IPS-15b (cell line): ENCODE data around the gene SCAMP4.

Source experiments
- H3K27me3 ChIP-seq: one replicate; pipeline ENCODE4 v1.6.1; 2013; ENCODE audit warnings: low read length; ENCODE audit not compliant: control insufficient read depth, insufficient read depth
- H3K36me3 ChIP-seq: one replicate; pipeline ENCODE4 v1.6.1; 2013; ENCODE audit warnings: low read length; ENCODE audit not compliant: control insufficient read depth, insufficient read depth
- H3K4me1 ChIP-seq: one replicate; pipeline ENCODE4 v1.6.1; 2013; ENCODE audit warnings: mild to moderate bottlenecking, low read length; ENCODE audit not compliant: control insufficient read depth, insufficient read depth
- H3K4me3 ChIP-seq: one replicate; pipeline ENCODE4 v1.5.1; 2013; ENCODE audit warnings: low read depth, low read length
- H3K9ac ChIP-seq: one replicate; pipeline ENCODE4 v1.6.1; 2013; ENCODE audit warnings: low read depth, mild to moderate bottlenecking, low read length
- H3K9me3 ChIP-seq: one replicate; pipeline ENCODE4 v1.6.1; 2013; ENCODE audit warnings: mild to moderate bottlenecking, low read length; ENCODE audit not compliant: control insufficient read depth, insufficient read depth

Gene SCAMP4

GRCh38 chr19:1889907-1890306 is 15.3 kb upstream of the SCAMP4 start:
- Histone ChIP-seq H3K9me3 (no peaks in the 10 kb centered on the region), H3K4me1 (no peaks in the 10 kb centered on the region), H3K4me3 (no peak overlapping the region), H3K9ac (no peak overlapping the region), H3K36me3 (no peaks in the 10 kb centered on the region), H3K27me3 (no peaks in the 10 kb centered on the region)

GRCh38 chr19:1893791-1894190 is 11.4 kb upstream of the SCAMP4 start:
- no peaks in the 10 kb centered on the region for H3K36me3 ChIP-seq
- H3K9me3 ChIP-seq = no peaks in the 10 kb centered on the region
- no peaks in the 10 kb centered on the region for H3K4me1 ChIP-seq

GRCh38 chr19:1896508-1896907 is 8.7 kb upstream of the SCAMP4 start:
- H3K9ac ChIP-seq = no peak overlapping the region
- H3K4me3 ChIP-seq = no peak overlapping the region
- H3K4me1 ChIP-seq = no peaks in the 10 kb centered on the region
- no peaks in the 10 kb centered on the region for H3K27me3 ChIP-seq
- no peaks in the 10 kb centered on the region for H3K36me3 ChIP-seq
- H3K9me3 ChIP-seq = no peaks in the 10 kb centered on the region

More at GRCh38 chr19:1893791-1894190, 11.4 kb upstream of the SCAMP4 start:
- H3K27me3 ChIP-seq = no peaks in the 10 kb centered on the region
- no peak overlapping the region for H3K4me3 ChIP-seq
- H3K9ac ChIP-seq = no peak overlapping the region

GRCh38 chr19:1901940-1902404 is 3.2 kb upstream of the SCAMP4 start:
- no peaks in the 10 kb centered on the region for H3K36me3 ChIP-seq
- no peak overlapping the region for H3K4me3 ChIP-seq
- H3K9me3 ChIP-seq = no peaks in the 10 kb centered on the region
- no peaks in the 10 kb centered on the region for H3K27me3 ChIP-seq
- H3K9ac ChIP-seq = no peak overlapping the region
- H3K4me1 ChIP-seq = peaks cover 3% of the 10 kb centered on the region

- H3K9ac ChIP-seq = no peak overlapping the region
These were observed 2.3 kb upstream of the SCAMP4 start for GRCh38 chr19:1902923-1903322.

GRCh38 chr19:1904860-1905109 is 414 bp upstream of the SCAMP4 start:
- peak overlapping the region; percentile 76 for H3K9ac ChIP-seq
- peak overlapping the region; percentile 62 for H3K4me3 ChIP-seq
- no peaks in the 10 kb centered on the region for H3K9me3 ChIP-seq
- no peaks in the 10 kb centered on the region for H3K27me3 ChIP-seq
- H3K4me1 ChIP-seq = peaks cover 3% of the 10 kb centered on the region
- H3K36me3 ChIP-seq = peaks cover 2% of the 10 kb centered on the region

More at GRCh38 chr19:1902923-1903322, 2.3 kb upstream of the SCAMP4 start:
- Histone ChIP-seq H3K36me3 (peaks cover 2% of the 10 kb centered on the region), H3K4me1 (peaks cover 3% of the 10 kb centered on the region), H3K4me3 (no peak overlapping the region), H3K27me3 (no peaks in the 10 kb centered on the region), H3K9me3 (no peaks in the 10 kb centered on the region)

- Histone ChIP-seq H3K9ac (peak overlapping the region; percentile 3), H3K4me3 (peak overlapping the region; percentile 76), H3K36me3 (peaks cover 2% of the 10 kb centered on the region), H3K27me3 (no peaks in the 10 kb centered on the region), H3K4me1 (peaks cover 3% of the 10 kb centered on the region), H3K9me3 (no peaks in the 10 kb centered on the region)
These were observed 720 bp downstream of the SCAMP4 start for GRCh38 chr19:1905863-1906375.

- H3K4me1 ChIP-seq = peaks cover 3% of the 10 kb centered on the region
- H3K9me3 ChIP-seq = no peaks in the 10 kb centered on the region
- no peak overlapping the region for H3K4me3 ChIP-seq
- H3K36me3 ChIP-seq = peaks cover 6% of the 10 kb centered on the region
- H3K9ac ChIP-seq = no peak overlapping the region
- no peaks in the 10 kb centered on the region for H3K27me3 ChIP-seq
These were observed 1.9 kb downstream of the SCAMP4 start for GRCh38 chr19:1906985-1907562.

GRCh38 chr19:1907563-1908363 is 2.6 kb downstream of the SCAMP4 start:
- H3K9ac ChIP-seq = no peak overlapping the region
- no peaks in the 10 kb centered on the region for H3K9me3 ChIP-seq
- H3K4me3 ChIP-seq = no peak overlapping the region
- H3K36me3 ChIP-seq = peaks cover 11% of the 10 kb centered on the region
- H3K27me3 ChIP-seq = no peaks in the 10 kb centered on the region
- H3K4me1 ChIP-seq = peaks cover 3% of the 10 kb centered on the region

GRCh38 chr19:1908364-1908678 is 3.1 kb downstream of the SCAMP4 start:
- H3K4me1 ChIP-seq = peaks cover 3% of the 10 kb centered on the region
- H3K27me3 ChIP-seq = no peaks in the 10 kb centered on the region
- no peak overlapping the region for H3K4me3 ChIP-seq
- H3K36me3 ChIP-seq = peaks cover 17% of the 10 kb centered on the region
- no peak overlapping the region for H3K9ac ChIP-seq
- no peaks in the 10 kb centered on the region for H3K9me3 ChIP-seq

- no peak overlapping the region for H3K4me3 ChIP-seq
These were observed 4.5 kb downstream of the SCAMP4 start for GRCh38 chr19:1909761-1910080.

GRCh38 chr19:1910177-1910576 is 5.0 kb downstream of the SCAMP4 start:
- Histone ChIP-seq H3K36me3 (peaks cover 30% of the 10 kb centered on the region), H3K4me1 (peaks cover 3% of the 10 kb centered on the region)

More at GRCh38 chr19:1909761-1910080, 4.5 kb downstream of the SCAMP4 start:
- H3K4me1 ChIP-seq = peaks cover 3% of the 10 kb centered on the region
- H3K27me3 ChIP-seq = no peaks in the 10 kb centered on the region
- no peak overlapping the region for H3K9ac ChIP-seq
- no peaks in the 10 kb centered on the region for H3K9me3 ChIP-seq
- H3K36me3 ChIP-seq = peaks cover 25% of the 10 kb centered on the region

More at GRCh38 chr19:1910177-1910576, 5.0 kb downstream of the SCAMP4 start:
- no peak overlapping the region for H3K9ac ChIP-seq
- H3K9me3 ChIP-seq = no peaks in the 10 kb centered on the region
- H3K4me3 ChIP-seq = no peak overlapping the region
- no peaks in the 10 kb centered on the region for H3K27me3 ChIP-seq
